Esophagus muscularis mucosa (tissue), 4 donors: Measurements from ENCODE around the gene DNAH6. TPM values are rescaled to one million over a fixed set of nuclear protein-coding genes. Genes with fewer than 3 reads are reported as not detected.
A peak's percentile ranks its signal among the peaks of the same experiment; 100 is the strongest.
"Not testable (repeated sequence)": the region's sequence is repeated elsewhere in the genome, so short reads cannot be mapped to it uniquely, and the experiment has no call there.

Source experiments
- DNase-seq: peaks from one replicate; pipeline ENCODE4 v3.0.0-alpha.2; 2017; ENCODE audit errors: extremely low spot score
- H3K27ac ChIP-seq, 4 donors: fragments of 200-600 bp; sonication (generic); replicated peaks in 1 of 4; 1 replicate in 3 of 4; 2 replicates in 1 of 4; pipeline ENCODE4 v1.5.1; 2016 to 2019; ENCODE audit warnings: mild to moderate bottlenecking in 1 of 4
- H3K27me3 ChIP-seq, 4 donors: fragments of 200-600 bp; sonication (generic); one replicate each; pipeline versions ENCODE4 v1.5.1 to v1.6.0; 2016 to 2019
- H3K36me3 ChIP-seq, 4 donors: fragments of 200-600 bp; sonication (generic); one replicate each; pipeline ENCODE4 v1.5.1; 2016 to 2019
- H3K4me1 ChIP-seq, 4 donors: fragments of 200-600 bp; sonication (generic); one replicate each; pipeline ENCODE4 v1.5.1; 2016 to 2019
- H3K4me3 ChIP-seq, 4 donors: fragments of 200-600 bp; sonication (generic); 1 replicate in 2 of 4; 2 replicates in 2 of 4; pipeline ENCODE4 v1.5.1; 2016 to 2019; ENCODE audit warnings: mild to moderate bottlenecking in 4 of 4, moderate library complexity in 1 of 4
- H3K9me3 ChIP-seq, 4 donors: fragments of 200-600 bp; sonication (generic); 1 replicate in 3 of 4; 2 replicates in 1 of 4; pipeline ENCODE4 v1.5.1; 2016 to 2019
- CTCF ChIP-seq, 3 experiments: fragments of 200-600 bp in 2 of 3; fragments of 450-650 bp in 1 of 3; sonication (generic) in 2 of 3; IDR thresholded peaks; one replicate each; pipeline ENCODE4 v1.5.1; 2017 to 2019; ENCODE audit warnings: antibody characterized with exemption in 3 of 3, mild to moderate bottlenecking in 2 of 3, moderate library complexity in 1 of 3
- EP300 ChIP-seq: sonication (generic); formaldehyde crosslinking; IDR thresholded peaks from one replicate; pipeline ENCODE4 v1.6.1; 2017; ENCODE audit warnings: antibody characterized with exemption
- POLR2A ChIP-seq: fragments of 450-650 bp; IDR thresholded peaks from one replicate; pipeline ENCODE4 v1.6.1; 2017; ENCODE audit warnings: antibody characterized with exemption, moderate library complexity, mild to moderate bottlenecking, low read depth
- POLR2AphosphoS5 ChIP-seq, 2 donors: sonication (generic); formaldehyde crosslinking; IDR thresholded peaks; one replicate each; pipeline ENCODE4 v1.6.1; 2017; ENCODE audit warnings: antibody characterized with exemption in 2 of 2
- WGBS: methylation state at CpG from one replicate; pipeline ENCODE4 v1.1.5; 2018; 5-methylcytosine and 5-hydroxymethylcytosine counted together
- intact Hi-C: fragments of 100-400 bp; cut with DNase I; formaldehyde crosslinking; loops from one replicate; pipeline ENCODE4 v1.15.1; 2023
- total RNA-seq, 4 donors: library from RNA; depleted of rRNA; stranded (reverse); fragments of >200 nt; gene quantifications; one replicate each; pipeline versions ENCODE4 v1.1.0 to v1.2.1, GENCODE V29; 2016

Gene DNAH6
- total RNA-seq = under 1 TPM; 0.11 to 0.42 (median 0.23) TPM

GRCh38 chr2:84516234-84516986 is at the start of gene DNAH6:
DNAH6 (plus strand) TSS chr2:84516498; CDS start chr2:84517827, 1,329 bp downstream.
- Histone ChIP-seq H3K36me3 (no peaks in the 10 kb centered on the region), H3K27me3 (no peaks in the 10 kb centered on the region), H3K27ac (peak within 1 kb of the TSS in 2 of 4 donors; percentile 28 to 54), H3K9me3 (peaks cover 0 to 1% (median under 1%) of the 10 kb centered on the region in 4 donors), H3K4me1 (peaks cover 3 to 10% (median 8%) of the 10 kb centered on the region in 4 donors), H3K4me3 (peak within 1 kb of the TSS; percentile 53 to 68 (median 56))
- peak; percentile 97 for DNase-seq
- intact Hi-C loops = no loop called here
- 11% methylated on average over 23 of the region's 31 CpGs for WGBS
- TF ChIP-seq CTCF (IDR thresholded peaks at IDR 0.05) (no peak), POLR2AphosphoS5 (IDR thresholded peaks at IDR 0.05) (peak in 1 of 2 donors; percentile 77)

- 100% methylated on average over 1 of the region's 1 CpG for WGBS
Observed at GRCh38 chr2:84467389-84467788, 48.9 kb upstream of the DNAH6 start.

GRCh38 chr2:84472423-84472822 is 43.9 kb upstream of the DNAH6 start:
- H3K9me3 ChIP-seq = peaks cover 0 to 25% (median 8%) of the 10 kb centered on the region in 4 donors
- H3K4me1 ChIP-seq, intact Hi-C loops, H3K27ac ChIP-seq, H3K27me3 ChIP-seq, H3K4me3 ChIP-seq, DNase-seq, H3K36me3 ChIP-seq: not testable (repeated sequence)
- 80% methylated on average over 2 of the region's 2 CpGs for WGBS

More at GRCh38 chr2:84467389-84467788, 48.9 kb upstream of the DNAH6 start:
- H3K36me3 ChIP-seq = no peaks in the 10 kb centered on the region
- H3K9me3 ChIP-seq = peaks cover 0 to 10% (median 0%) of the 10 kb centered on the region in 4 donors
- TF ChIP-seq POLR2AphosphoS5 (IDR thresholded peaks at IDR 0.05) (no peak), POLR2A (no peak), CTCF (IDR thresholded peaks at IDR 0.05) (no peak)
- H3K4me1 ChIP-seq = no peaks in the 10 kb centered on the region
- no peaks in the 10 kb centered on the region for H3K27me3 ChIP-seq
- intact Hi-C loops = no loop called here
- no peak overlapping the region for H3K27ac ChIP-seq
- DNase-seq = no peak
- no peak overlapping the region for H3K4me3 ChIP-seq

- Histone ChIP-seq H3K27ac (no peak overlapping the region), H3K27me3 (no peaks in the 10 kb centered on the region), H3K4me1 (no peaks in the 10 kb centered on the region), H3K4me3 (no peak overlapping the region), H3K9me3 (peaks cover 0 to 30% (median 8%) of the 10 kb centered on the region in 4 donors), H3K36me3 (no peaks in the 10 kb centered on the region)
- WGBS = 86% methylated on average over 6 of the region's 6 CpGs
- TF ChIP-seq POLR2A = no peak
- TF ChIP-seq EP300 = no peak
- TF ChIP-seq POLR2AphosphoS5 (IDR thresholded peaks at IDR 0.05) = no peak
- TF ChIP-seq CTCF (IDR thresholded peaks at IDR 0.05) = no peak
- DNase-seq = no peak
- intact Hi-C loops = no loop called here
Observed at GRCh38 chr2:84472856-84473565, 43.3 kb upstream of the DNAH6 start.

GRCh38 chr2:84474176-84474575 is 42.1 kb upstream of the DNAH6 start:
- peaks cover 0 to 30% (median 8%) of the 10 kb centered on the region in 4 donors for H3K9me3 ChIP-seq
- no peak for TF ChIP-seq POLR2AphosphoS5 (IDR thresholded peaks at IDR 0.05)
- no peak for TF ChIP-seq EP300
- TF ChIP-seq CTCF (IDR thresholded peaks at IDR 0.05) = no peak
- H3K36me3 ChIP-seq = no peaks in the 10 kb centered on the region
- intact Hi-C loops = no loop called here
- no peak for DNase-seq
- H3K27me3 ChIP-seq = no peaks in the 10 kb centered on the region
- 79% methylated on average over 4 of the region's 4 CpGs for WGBS
- no peak overlapping the region for H3K27ac ChIP-seq
- no peak overlapping the region for H3K4me3 ChIP-seq
- H3K4me1 ChIP-seq = no peaks in the 10 kb centered on the region
